ENCODE data around the gene BRIX1.
"Not testable (repeated sequence)": the region's sequence is repeated elsewhere in the genome, so short reads cannot be mapped to it uniquely, and the experiment has no call there.

The BRIX1 gene

GRCh38 chr5:34967540-34967939 is 52.0 kb downstream of the BRIX1 start:
- no peak for DNase-seq (ENCODE audit: low read depth)

GRCh38 chr5:34968258-34968657 is 52.7 kb downstream of the BRIX1 start:
- DNase-seq (ENCODE audit: low read depth): no peak

GRCh38 chr5:34970552-34970951 is 55.0 kb downstream of the BRIX1 start:
- DNase-seq (ENCODE audit: low read depth): no peak

- not testable (repeated sequence) for DNase-seq (ENCODE audit: low read depth)
Measured at GRCh38 chr5:34971655-34972054, 56.1 kb downstream of the BRIX1 start.

Data from activated gamma-delta T cell treated with anti-CD3 and anti-CD28 coated beads, Interleukin-2, amount 50 U/mL, for 16 hours (primary cell).